Tibial nerve (tissue), 4 donors: ENCODE results near the gene TFAM. TPM values are rescaled to one million over a fixed set of nuclear protein-coding genes. Genes with fewer than 3 reads are reported as not detected.

Experiments used
- DNase-seq, 2 donors: peaks; one replicate each; pipeline ENCODE4 v3.0.0-alpha.2; 2019; ENCODE audit warnings: low spot score in 2 of 2
- H3K27ac ChIP-seq, 4 donors: fragments of 200-600 bp; sonication (generic) in 3 of 4; one replicate each; pipeline ENCODE4 v1.5.1; 2017 to 2019; ENCODE audit warnings: mild to moderate bottlenecking in 1 of 4
- H3K27me3 ChIP-seq, 2 donors: fragments of 200-600 bp; sonication (generic) in 1 of 2; one replicate each; pipeline versions ENCODE4 v1.5.1 to v1.6.0; 2017 to 2019
- H3K36me3 ChIP-seq, 3 donors: fragments of 200-600 bp; sonication (generic); one replicate each; pipeline ENCODE4 v1.5.1; 2018 to 2019
- H3K4me1 ChIP-seq, 4 donors: fragments of 200-600 bp; sonication (generic) in 3 of 4; one replicate each; pipeline ENCODE4 v1.5.1; 2017 to 2019
- H3K4me3 ChIP-seq, 4 donors: fragments of 200-600 bp; sonication (generic) in 3 of 4; one replicate each; pipeline ENCODE4 v1.5.1; 2017 to 2019; ENCODE audit warnings: mild to moderate bottlenecking in 1 of 4, moderate library complexity in 1 of 4
- H3K9me3 ChIP-seq, 4 donors: fragments of 200-600 bp; sonication (generic) in 3 of 4; one replicate each; pipeline ENCODE4 v1.5.1; 2017 to 2019
- EP300 ChIP-seq, 2 donors: sonication (generic); formaldehyde crosslinking; IDR thresholded peaks; one replicate each; pipeline ENCODE4 v1.6.1; 2017; ENCODE audit warnings: antibody characterized with exemption in 2 of 2, mild to moderate bottlenecking in 1 of 2
- POLR2A ChIP-seq, 2 donors: fragments of 450-650 bp; IDR thresholded peaks; one replicate each; pipeline ENCODE4 v1.6.1; 2017; ENCODE audit warnings: antibody characterized with exemption in 2 of 2, mild to moderate bottlenecking in 2 of 2, moderate library complexity in 2 of 2
- WGBS, 2 donors: methylation state at CpG; one replicate each; pipeline ENCODE4 v1.1.5; 2018; 5-methylcytosine and 5-hydroxymethylcytosine counted together
- total RNA-seq, 4 donors: library from RNA; depleted of rRNA; stranded (reverse); fragments of >200 nt; gene quantifications; one replicate each; pipeline ENCODE4 v1.1.0, GENCODE V29; 2016
- TF ChIP-seq, protein P1 (sequence below), 5 experiments: fragments of 200-600 bp in 3 of 5; fragments of 450-650 bp in 2 of 5; sonication (generic) in 3 of 5; IDR thresholded peaks; one replicate each; pipeline ENCODE4 v1.5.1; 2016 to 2019; ENCODE audit warnings: antibody characterized with exemption in 5 of 5, mild to moderate bottlenecking in 3 of 5, moderate library complexity in 2 of 5

TFAM gene
- total RNA-seq, 4 donors from 2014 or later: 9.6 to 35.6 (median 13.8) TPM

DNA sequence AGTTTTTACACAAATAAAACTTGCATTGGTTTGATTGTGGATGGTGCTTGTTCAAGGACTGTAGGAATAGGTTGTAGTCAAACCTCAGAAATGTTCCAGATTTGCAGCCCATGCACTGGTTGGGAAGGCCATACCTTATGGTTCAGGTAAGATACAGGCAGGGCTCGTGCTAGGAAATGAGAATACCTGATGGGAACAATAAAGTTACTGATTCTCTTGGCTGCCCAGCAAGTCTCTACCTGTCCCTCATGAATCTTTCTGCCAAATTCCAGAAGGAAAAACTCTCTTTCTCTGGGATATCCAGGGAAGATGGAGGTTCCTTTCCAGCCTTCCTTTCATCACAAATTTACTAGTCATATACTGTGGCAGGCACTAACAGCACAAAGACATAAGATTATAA, 53.8 kb downstream of the TFAM start:
- H3K27me3 ChIP-seq: no peaks in the 10 kb centered on the region
- peak overlapping the region in 1 of 4 donors; percentile 11 for H3K27ac ChIP-seq
- no peaks in the 10 kb centered on the region for H3K36me3 ChIP-seq
- peaks cover 0 to 3% (median 0%) of the 10 kb centered on the region in 4 donors for H3K9me3 ChIP-seq
- 71 to 76% methylated on average over 1 of the region's 1 CpG for WGBS, 2 donors
- no peak overlapping the region for H3K4me3 ChIP-seq
- DNase-seq: no peak
- peaks cover 0 to 25% (median 4%) of the 10 kb centered on the region in 4 donors for H3K4me1 ChIP-seq
- TF ChIP-seq, protein P1, sequence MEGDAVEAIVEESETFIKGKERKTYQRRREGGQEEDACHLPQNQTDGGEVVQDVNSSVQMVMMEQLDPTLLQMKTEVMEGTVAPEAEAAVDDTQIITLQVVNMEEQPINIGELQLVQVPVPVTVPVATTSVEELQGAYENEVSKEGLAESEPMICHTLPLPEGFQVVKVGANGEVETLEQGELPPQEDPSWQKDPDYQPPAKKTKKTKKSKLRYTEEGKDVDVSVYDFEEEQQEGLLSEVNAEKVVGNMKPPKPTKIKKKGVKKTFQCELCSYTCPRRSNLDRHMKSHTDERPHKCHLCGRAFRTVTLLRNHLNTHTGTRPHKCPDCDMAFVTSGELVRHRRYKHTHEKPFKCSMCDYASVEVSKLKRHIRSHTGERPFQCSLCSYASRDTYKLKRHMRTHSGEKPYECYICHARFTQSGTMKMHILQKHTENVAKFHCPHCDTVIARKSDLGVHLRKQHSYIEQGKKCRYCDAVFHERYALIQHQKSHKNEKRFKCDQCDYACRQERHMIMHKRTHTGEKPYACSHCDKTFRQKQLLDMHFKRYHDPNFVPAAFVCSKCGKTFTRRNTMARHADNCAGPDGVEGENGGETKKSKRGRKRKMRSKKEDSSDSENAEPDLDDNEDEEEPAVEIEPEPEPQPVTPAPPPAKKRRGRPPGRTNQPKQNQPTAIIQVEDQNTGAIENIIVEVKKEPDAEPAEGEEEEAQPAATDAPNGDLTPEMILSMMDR (IDR thresholded peaks at IDR 0.05): no peak
- TF ChIP-seq EP300 (IDR thresholded peaks at IDR 0.05): no peak
- TF ChIP-seq POLR2A (IDR thresholded peaks at IDR 0.05): no peak

DNA sequence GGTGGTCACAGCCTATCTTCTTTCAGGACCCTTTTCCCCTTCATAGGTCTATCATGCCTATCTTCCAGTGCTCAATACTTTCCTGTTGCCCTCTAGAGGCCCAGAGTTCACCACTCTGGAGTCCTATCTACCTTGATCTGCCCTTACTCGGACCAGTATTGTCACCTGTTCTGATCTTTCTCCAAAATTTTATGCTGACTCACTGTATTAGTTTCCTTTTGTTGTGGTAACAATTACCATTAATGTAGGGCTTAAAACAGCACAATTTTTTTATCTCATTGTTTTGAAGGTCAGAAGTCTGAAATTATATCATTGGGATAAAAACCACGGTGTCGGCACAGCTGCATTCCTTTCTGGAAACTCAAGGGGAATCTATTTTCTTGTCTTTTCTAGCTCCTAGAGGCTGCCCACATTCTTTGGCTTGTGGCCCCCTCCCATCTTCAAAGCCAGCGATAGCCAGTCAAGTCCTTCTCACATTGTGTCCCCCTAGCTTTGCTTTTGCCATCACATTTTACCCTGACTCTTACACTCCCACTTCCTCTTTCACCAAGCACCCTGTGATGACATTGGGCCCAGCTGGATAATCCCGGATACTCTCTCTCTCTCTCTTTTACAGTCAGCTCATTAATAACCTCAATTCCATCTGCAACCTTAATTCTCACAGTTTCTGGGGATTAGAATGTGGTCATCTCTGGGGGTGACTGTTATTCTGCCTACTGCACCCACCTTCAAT, 54.6 kb downstream of the TFAM start:
- Histone ChIP-seq H3K27ac (no peak overlapping the region), H3K36me3 (no peaks in the 10 kb centered on the region), H3K4me1 (peaks cover 0 to 25% (median 4%) of the 10 kb centered on the region in 4 donors), H3K9me3 (peaks cover 0 to 3% (median 0%) of the 10 kb centered on the region in 4 donors), H3K4me3 (no peak overlapping the region), H3K27me3 (no peaks in the 10 kb centered on the region)
- TF ChIP-seq, protein P1 (IDR thresholded peaks at IDR 0.05): no peak
- TF ChIP-seq EP300 (IDR thresholded peaks at IDR 0.05): no peak
- no peak for TF ChIP-seq POLR2A (IDR thresholded peaks at IDR 0.05)
- WGBS, 2 donors: 82 to 89% methylated on average over 5 of the region's 5 CpGs
- no peak for DNase-seq

DNA sequence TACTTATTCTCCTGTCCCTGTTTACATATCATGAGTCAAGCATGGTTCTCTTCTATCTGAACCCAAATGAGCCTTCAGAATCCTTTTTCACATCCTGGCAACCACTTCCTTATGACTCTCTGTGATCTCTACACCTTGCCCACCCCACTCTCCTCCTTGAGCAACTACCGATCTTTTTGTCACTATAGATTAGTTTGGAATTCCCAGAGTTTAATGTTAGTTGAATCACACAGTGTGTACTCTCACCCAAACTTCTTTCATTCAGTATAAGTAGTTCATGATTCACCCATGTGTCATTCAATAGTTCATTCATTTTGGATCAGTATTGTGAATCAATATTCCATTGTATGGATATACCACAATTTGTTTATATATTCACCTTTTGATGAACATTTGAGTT, 55.3 kb downstream of the TFAM start:
- H3K27ac ChIP-seq: no peak overlapping the region
- 0 to 97% methylated on average over 1 of the region's 1 CpG for WGBS, 2 donors
- DNase-seq: no peak
- H3K4me3 ChIP-seq: no peak overlapping the region
- peaks cover 0 to 3% (median 0%) of the 10 kb centered on the region in 4 donors for H3K9me3 ChIP-seq
- H3K36me3 ChIP-seq: no peaks in the 10 kb centered on the region
- no peaks in the 10 kb centered on the region for H3K27me3 ChIP-seq
- TF ChIP-seq, protein P1 (IDR thresholded peaks at IDR 0.05): no peak
- no peak for TF ChIP-seq EP300 (IDR thresholded peaks at IDR 0.05)
- no peak for TF ChIP-seq POLR2A (IDR thresholded peaks at IDR 0.05)
- peaks cover 0 to 21% (median 3%) of the 10 kb centered on the region in 4 donors for H3K4me1 ChIP-seq

DNA sequence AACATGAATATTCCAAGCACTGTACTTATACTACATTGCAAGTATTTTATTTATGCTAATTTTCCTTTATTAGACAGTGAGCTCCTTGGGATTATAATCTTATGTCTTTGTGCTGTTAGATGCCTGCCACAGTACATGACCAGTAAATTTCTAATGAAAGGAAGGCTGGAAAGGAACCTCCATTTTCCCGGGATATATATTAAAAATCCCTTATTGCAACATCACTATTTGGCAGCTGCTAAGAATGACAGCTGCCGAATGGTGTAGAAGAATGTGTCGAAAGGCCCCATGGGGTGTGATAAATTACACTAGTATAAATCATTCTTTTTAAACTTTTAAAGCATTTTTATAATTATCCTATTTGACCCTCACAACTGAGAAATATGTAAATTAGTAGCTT, 59.1 kb downstream of the TFAM start:
- H3K4me3 ChIP-seq: no peak overlapping the region
- H3K27me3 ChIP-seq: no peaks in the 10 kb centered on the region
- H3K4me1 ChIP-seq: no peaks in the 10 kb centered on the region
- DNase-seq: no peak
- no peaks in the 10 kb centered on the region for H3K36me3 ChIP-seq
- no peak for TF ChIP-seq EP300 (IDR thresholded peaks at IDR 0.05)
- no peak for TF ChIP-seq POLR2A (IDR thresholded peaks at IDR 0.05)
- TF ChIP-seq, protein P1 (IDR thresholded peaks at IDR 0.05): no peak
- 48 to 65% methylated on average over 3 of the region's 3 CpGs for WGBS, 2 donors
- H3K9me3 ChIP-seq: peaks cover 0 to 17% (median 0%) of the 10 kb centered on the region in 4 donors
- H3K27ac ChIP-seq: no peak overlapping the region

DNA sequence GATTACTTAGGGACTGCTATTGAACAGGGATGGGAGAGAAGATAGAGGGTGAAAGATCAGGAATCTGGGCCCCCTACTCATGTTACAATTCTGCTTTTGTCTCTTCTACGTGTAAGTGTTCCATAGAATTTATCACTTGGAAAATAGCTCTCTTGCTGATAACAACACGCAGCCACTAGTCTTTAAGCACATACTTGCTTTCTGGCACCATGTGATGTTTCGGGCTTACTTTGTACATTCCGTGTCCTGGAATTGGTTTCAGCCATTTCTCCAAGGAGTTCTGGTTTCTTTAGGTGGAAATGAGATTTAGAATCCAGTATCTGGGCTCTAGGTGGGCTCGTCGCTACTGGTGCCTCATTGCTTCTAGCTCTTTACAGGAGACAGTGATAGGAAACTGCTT, 59.7 kb downstream of the TFAM start:
- TF ChIP-seq EP300 (IDR thresholded peaks at IDR 0.05) (no peak), POLR2A (IDR thresholded peaks at IDR 0.05) (no peak)
- TF ChIP-seq, protein P1 (IDR thresholded peaks at IDR 0.05): no peak
- 57 to 58% methylated on average over 6 of the region's 6 CpGs for WGBS, 2 donors
- Histone ChIP-seq H3K27me3 (no peaks in the 10 kb centered on the region), H3K4me1 (no peaks in the 10 kb centered on the region), H3K9me3 (peaks cover 0 to 14% (median 0%) of the 10 kb centered on the region in 4 donors), H3K27ac (no peak overlapping the region), H3K36me3 (no peaks in the 10 kb centered on the region), H3K4me3 (no peak overlapping the region)
- DNase-seq: no peak
